AG09309 (cell line): ENCODE measurements around the gene RALGPS1.

Experiments used
- DNase-seq: peaks from one replicate; pipeline ENCODE4 v3.0.0-alpha.2; 2010; ENCODE audit warnings: low read depth
- H3K4me3 ChIP-seq: 2 replicates; pipeline ENCODE4 v1.5.1; 2011; ENCODE audit warnings: mild to moderate bottlenecking, low read depth, low read length, moderate library complexity; ENCODE audit not compliant: control insufficient read depth
- TF ChIP-seq, protein P1 (sequence below): IDR thresholded peaks from 2 replicates; pipeline ENCODE4 v1.5.1; 2011; ENCODE audit warnings: mild to moderate bottlenecking, low read depth, low read length, inconsistent platforms; ENCODE audit not compliant: insufficient read depth, control insufficient read depth; ENCODE audit errors: missing control alignments

RALGPS1 gene

DNA sequence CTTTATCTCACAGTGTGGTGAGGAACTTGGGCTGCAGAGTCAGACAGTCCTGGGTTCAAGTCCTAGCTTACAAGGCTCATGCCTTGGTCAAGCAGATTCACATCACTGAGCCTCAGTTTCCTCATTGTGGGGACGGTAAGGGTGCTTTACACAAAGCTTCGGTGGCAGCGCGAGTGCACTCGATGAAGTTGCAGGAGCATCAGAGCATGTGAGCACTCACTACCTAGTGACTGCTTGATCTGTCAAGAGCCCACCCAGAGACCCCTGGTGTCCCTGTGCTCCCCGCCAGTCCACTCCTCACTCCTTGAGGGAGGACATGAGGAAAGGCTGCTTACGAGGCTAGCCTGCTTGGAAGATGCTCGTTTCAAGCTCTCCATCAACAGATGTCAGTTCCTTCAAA, 293.8 kb downstream of the RALGPS1 start:
- TF ChIP-seq, protein P1, sequence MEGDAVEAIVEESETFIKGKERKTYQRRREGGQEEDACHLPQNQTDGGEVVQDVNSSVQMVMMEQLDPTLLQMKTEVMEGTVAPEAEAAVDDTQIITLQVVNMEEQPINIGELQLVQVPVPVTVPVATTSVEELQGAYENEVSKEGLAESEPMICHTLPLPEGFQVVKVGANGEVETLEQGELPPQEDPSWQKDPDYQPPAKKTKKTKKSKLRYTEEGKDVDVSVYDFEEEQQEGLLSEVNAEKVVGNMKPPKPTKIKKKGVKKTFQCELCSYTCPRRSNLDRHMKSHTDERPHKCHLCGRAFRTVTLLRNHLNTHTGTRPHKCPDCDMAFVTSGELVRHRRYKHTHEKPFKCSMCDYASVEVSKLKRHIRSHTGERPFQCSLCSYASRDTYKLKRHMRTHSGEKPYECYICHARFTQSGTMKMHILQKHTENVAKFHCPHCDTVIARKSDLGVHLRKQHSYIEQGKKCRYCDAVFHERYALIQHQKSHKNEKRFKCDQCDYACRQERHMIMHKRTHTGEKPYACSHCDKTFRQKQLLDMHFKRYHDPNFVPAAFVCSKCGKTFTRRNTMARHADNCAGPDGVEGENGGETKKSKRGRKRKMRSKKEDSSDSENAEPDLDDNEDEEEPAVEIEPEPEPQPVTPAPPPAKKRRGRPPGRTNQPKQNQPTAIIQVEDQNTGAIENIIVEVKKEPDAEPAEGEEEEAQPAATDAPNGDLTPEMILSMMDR, result no peak
- DNase-seq, result no peak
- H3K4me3 ChIP-seq, result no peak overlapping the region

DNA sequence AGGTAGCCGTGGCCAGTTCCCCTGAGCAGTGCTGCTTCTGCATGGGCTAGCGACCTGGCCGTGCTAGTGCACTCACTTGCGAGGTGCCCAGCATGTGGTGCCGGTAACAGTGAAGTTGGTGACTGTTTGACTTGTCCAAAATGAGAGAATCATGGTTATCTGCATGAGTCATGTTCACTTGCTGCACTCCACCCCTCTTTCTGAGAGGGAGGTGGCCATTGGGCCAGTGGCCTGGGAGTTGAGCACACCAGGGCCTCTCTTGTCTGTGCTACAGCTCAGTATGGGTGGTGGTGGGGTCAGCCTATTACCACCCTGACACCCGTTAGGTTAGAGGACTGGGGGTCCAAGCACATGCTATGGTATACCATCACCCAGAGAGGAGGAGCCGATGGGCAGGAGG, 294.6 kb downstream of the RALGPS1 start:
- DNase-seq, result no peak
- TF ChIP-seq, protein P1, result no peak
- no peak overlapping the region for H3K4me3 ChIP-seq

DNA sequence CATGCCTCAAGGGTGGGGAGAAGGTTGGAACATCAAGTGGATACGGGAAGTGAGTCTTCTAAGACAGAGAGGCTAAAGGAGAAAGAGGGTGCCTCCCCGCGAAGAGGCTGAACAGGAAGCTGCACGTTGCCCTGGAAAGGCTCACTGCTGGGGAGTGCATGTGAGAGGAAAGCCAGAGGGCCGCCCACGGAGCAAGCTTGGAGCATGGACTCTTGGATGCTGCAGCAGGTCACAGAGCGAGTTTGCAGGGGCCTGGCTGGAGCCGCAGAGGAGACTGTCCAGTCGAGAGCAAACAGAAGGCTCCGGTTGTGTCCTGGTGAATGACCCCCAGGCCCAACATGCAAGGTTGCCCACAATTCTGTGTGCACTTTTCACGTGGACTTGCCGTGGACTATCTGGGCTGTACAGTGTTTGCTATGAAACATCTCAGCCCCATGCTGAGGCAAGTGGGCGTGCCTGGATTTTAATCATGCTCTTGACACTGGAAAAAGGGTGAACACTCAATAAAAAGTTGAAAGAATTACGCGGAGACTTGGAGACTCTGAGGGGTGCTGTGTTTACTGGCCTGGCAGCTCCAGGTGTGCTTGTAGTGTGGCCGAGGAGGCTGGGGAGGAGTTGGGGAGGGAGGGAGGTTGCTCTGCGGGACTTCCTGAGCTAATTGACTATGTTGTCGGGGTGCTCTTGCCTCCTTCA, 295.5 kb downstream of the RALGPS1 start:
- H3K4me3 ChIP-seq, result no peak overlapping the region
- DNase-seq, result no peak
- TF ChIP-seq, protein P1, result no peak

DNA sequence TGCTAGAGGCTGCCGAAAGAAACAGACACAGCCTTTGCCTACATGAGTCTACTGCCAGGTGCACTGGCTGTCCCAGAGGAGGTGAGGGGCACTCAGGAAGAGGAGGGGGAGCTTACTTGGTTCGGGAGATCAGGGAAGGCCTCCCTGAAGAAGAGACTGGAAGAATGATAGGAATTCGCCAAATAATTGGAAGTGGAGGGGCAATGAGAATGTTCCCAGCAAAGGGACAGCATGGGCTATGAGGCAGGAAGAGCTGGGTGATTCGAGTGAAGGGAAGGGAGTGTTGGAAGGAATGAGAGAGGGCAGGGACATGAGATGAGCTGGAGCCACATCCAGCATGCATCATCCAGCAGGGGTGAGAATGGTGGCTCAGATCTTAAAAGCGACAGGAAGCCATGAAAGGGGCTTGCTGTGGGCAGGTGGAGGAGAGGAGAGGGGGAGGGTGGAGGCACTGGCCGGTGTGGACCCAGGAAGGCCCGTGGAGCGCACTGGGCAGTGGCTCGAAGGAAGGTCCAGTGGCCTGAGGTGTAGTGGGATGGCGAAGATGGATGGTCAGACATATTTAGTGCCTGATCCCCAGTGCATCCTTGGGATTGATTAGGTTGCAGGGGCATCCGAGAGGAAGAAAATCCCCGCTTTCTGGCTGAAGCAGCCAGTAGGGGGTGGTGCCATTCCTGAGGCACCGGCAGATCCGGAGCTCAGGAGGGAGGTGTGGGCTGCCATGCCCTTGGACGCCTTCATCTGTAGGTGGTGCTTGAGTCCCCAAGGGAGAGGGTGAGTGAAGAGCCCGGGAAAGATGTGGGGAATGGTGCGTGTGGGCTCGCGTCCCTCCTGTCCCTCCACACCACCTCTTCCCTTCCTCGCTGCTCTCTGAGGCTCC, 296.5 kb downstream of the RALGPS1 start:
- TF ChIP-seq, protein P1, result no peak
- no peak for DNase-seq
- H3K4me3 ChIP-seq, result no peak overlapping the region

DNA sequence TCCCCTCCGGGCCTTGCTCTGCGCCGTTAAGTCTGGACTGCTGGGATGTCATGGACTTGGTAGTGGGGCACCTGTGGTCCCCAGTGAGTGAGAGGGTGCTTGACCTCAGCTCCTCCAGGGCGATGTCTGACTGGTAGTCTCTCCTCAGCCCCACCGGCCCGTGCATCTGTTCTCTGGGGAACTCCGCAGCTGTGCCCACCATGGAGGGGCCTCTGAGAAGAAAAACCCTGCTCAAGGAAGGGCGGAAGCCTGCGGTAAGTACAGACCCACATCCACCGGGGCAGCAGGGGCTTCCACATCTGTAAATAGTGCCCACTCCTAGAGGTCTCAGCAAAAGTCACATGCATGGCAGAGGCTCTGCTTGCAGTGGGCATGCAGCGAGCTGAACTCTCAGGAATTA, 297.4 kb downstream of the RALGPS1 start:
- H3K4me3 ChIP-seq, result no peak overlapping the region
- TF ChIP-seq, protein P1, result no peak
- no peak for DNase-seq

DNA sequence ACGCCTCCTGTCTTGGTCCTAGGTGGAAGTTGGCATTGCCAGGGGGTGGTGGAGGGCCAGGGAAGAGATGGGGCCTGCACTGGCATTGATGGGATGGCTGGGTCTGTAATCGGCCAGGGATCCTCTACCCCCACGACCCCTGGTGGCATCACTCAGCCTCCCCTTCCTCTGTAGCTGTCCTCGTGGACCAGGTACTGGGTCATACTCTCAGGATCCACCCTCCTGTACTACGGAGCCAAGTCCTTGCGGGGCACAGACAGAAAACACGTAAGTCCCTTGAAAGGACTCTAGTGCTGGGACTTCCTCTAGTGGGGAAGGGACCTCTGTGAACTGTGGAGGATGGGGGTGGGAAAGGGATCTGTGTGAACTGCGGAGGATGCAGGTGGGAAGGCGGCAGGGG, 297.9 kb downstream of the RALGPS1 start:
- no peak overlapping the region for H3K4me3 ChIP-seq

More for the DNA sequence above, 297.9 kb downstream of the RALGPS1 start:
- TF ChIP-seq, protein P1, result no peak
- DNase-seq, result no peak
